Stimulated activated CD4-positive, alpha-beta T cell treated with anti-CD3 and anti-CD28 coated beads, Interleukin-4, amount 100 ng/mL, for 1 hour (primary cell): ENCODE measurements around the gene TMEM52.
A peak's percentile ranks its signal among the peaks of the same experiment; 100 is the strongest.
"Not testable (repeated sequence)": the region's sequence is repeated elsewhere in the genome, so short reads cannot be mapped to it uniquely, and the experiment has no call there.

Experiments
- DNase-seq: peaks from one replicate; pipeline ENCODE4 v3.0.0-alpha.2; 2020

TMEM52 gene

DNA sequence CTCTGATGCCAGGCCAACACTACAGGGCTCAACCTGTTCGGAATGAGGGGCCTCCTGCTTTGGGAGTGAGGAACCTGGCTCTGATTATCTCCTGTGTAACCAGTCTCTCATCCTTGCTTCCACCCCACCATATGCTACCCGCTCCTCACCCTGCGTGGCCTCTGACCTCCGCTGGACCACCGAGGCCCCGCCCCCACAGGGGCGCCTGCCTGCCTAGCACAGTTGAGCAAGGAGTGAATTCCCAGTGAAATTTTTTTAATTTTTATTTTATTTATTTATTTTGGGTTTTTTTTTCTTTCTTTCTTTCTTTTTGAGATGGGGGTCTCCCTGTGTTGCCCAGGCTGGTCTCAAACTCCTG is 26.3 kb downstream of the TMEM52 start:
- DNase-seq, result no peak

DNA sequence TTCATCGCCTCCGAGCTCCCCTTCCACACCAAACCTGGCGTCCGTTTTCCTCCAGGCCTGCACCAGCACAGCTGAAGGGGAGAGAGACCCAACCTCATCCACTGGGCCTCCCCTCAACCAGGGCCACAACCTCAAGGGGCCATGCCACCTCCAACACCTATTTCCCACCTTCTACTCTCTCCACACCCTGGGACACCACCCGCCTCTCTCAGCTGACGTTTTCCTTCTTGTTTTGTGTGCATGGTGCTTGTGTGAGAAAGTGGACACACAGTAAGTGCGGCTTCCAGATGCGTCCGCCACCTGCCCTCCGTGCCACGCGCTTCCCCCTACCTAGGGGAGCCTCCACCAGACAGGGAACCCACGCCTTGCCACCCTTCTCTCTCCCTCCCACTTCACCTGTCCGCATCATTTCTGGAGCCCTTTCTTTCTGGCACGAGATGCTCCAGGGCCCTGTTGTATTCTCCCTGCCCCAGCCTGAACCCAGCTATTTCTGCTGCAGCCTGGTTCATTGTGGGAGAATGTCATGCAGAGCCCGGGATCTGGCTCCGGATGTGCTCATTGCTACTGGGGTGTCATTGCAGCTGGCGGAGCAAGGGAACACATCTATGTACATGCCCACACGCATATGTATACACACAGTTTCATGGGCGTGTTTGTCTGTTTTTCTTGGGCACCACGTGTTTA is 26.9 kb downstream of the TMEM52 start:
- DNase-seq, result peak; percentile 32

DNA sequence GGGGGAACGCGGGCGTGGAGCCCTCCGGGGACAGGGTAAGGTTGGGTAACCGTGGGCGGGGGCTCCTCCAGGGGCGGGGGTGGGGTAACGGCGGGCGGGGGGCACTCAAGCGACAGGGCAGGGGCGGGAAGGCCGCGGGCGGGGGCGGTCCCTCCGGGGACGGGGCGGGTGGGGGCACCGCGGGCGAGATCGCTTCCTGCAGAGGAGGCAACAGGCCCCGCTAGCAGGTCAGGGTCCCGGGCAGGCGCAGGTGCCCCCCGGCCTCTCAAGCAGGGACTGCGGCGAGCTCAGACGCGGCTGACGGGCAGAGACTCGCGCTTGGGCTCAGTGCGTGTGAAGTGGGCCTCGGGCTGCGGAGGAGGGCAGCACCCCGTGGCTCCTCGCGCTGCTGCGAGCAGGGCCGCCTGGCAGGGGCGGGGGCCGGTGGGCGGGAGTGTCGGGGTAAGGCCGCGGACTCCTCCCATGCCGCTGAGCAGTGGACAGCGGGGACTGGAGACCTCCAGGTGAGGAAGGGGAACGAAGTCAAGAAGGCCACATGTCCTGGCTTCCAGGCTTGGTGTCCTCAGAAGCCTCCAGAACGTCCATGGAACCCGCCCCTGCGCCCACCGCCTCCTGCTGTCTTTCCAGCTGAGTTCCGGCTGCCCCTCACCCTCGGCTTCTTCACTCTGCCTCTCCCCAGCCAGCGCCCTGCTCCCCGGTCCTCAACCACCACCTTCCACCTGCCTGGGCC is 27.6 kb downstream of the TMEM52 start:
- DNase-seq, result peak; percentile 77

DNA sequence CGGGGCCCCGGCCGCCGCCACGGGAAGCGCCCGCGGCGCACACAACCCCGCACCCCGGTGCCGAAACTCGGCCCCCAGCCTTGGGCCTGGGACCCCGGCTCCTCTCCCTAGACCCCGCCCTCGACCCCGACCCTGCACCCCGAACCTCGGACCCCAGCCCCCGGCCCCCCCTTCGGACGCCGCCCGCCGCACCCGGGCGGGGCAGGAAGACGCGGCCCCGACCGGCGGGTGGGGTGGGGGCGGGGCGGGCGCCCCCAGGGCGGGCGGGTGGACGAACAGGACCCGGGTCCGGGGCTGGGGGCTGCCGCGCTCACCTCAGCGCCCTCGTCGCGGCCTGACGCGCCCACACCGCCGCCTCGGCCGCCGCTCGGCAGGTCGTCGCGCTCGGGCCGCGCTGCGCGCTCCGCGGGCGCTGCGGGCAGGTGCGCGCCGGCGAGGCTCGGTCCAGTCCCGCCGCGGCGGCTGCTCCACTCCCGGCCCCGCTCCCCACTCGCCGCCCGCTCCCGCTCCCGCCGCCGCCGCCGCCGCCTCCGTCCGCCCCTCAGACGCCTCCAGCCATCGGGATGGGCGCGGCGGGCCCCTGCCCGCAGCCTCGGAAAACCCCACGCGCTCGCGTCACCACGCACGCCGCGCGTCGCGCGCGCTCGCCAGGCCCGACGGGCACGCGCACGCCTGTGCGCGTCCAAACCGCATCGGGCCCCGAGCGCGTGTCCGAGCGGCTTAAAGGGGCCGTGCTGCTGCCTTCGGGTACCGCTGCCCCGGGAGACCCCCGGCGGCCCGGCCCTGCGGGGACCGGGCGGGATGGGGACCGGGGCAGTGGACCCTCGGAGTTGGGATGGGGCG is 28.4 kb downstream of the TMEM52 start, which contains the start of gene GNB1:
Gene GNB1, minus strand, starts transcription at position 582 of the 843 bp plus-strand sequence. CDS start 65,634 bp downstream, outside the sequence.
- DNase-seq, result peak; percentile 87

DNA sequence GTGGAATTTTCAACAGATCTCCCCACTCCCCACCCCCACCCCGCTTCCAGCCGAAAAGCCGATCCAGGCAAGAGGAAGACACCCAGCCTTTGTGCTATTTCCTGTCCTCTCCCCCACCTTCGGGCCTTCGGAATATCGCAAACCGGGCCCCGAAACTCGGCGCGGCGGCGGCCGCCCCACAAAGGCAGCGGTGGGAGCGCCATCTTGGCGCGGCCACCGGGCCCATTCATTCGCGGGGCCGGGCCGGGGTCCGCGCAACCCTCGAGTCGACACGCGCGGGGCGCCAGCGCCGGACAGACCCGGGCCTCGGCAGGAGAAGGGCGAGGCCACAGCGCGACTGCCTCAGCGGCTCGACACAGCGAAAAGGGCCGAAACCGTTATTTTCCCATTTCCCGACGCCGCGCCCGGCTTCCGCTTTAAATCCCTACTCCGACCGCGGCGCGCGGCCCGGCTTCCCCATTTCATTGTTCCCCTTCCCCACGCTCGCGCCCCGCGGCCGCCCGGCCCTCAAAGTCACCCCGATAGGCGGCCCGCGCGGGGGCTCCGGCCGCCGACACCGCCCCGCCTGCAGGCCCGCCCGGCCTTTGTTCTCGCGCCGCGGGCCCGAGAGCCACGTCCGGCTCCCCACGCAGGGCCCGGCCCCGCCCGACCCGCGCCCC is 29.1 kb downstream of the TMEM52 start:
- DNase-seq, result peak; percentile 47

DNA sequence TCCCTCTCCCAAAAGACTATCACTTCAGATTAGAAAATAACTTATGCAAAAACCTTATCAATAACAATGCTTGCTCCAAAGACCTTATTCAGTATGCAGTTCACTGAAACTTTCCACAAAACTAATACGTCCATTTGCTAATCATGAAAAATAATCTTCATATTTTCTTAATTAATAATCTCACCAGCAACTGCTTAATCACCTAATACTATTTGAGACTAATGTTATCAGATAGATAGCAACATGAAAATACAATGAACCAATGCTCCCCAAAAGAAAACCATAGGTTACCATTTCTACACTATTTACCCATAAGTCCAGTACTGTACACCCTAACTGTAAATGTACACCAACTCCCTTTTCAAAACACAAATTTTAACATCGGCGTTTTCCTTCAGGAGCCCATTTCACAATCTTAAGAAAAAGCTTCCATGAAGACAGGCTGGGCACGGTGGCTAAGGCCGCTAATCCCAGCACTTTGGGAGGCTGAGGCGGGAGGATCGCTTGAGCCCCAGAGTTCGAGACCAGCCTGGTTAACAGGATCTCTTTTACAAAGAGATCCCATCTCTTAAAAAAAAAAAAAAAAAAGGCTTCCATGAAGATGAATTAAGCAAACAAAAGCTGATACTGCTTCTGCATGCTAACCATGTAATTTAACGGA is 29.9 kb downstream of the TMEM52 start:
- no peak for DNase-seq

DNA sequence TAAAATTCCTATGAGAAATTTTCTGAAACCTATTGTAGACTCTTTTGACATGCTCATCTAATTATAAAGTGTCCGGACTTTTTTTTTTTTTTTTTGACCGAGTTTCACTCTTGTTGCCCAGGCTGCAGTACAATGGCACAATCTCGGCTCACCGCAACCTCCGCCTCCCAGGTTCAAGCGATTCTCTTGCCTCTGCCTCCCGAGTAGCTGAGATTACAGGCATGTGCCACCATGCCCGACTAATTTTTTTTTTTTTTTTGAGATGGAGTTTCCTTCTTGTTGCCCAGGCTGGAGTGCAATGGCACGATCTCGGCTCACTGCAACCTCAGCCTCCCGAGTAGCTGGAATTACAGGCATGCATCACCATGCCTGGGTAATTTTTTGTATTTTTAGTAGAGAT is 35.2 kb downstream of the TMEM52 start:
- DNase-seq, result not testable (repeated sequence)

DNA sequence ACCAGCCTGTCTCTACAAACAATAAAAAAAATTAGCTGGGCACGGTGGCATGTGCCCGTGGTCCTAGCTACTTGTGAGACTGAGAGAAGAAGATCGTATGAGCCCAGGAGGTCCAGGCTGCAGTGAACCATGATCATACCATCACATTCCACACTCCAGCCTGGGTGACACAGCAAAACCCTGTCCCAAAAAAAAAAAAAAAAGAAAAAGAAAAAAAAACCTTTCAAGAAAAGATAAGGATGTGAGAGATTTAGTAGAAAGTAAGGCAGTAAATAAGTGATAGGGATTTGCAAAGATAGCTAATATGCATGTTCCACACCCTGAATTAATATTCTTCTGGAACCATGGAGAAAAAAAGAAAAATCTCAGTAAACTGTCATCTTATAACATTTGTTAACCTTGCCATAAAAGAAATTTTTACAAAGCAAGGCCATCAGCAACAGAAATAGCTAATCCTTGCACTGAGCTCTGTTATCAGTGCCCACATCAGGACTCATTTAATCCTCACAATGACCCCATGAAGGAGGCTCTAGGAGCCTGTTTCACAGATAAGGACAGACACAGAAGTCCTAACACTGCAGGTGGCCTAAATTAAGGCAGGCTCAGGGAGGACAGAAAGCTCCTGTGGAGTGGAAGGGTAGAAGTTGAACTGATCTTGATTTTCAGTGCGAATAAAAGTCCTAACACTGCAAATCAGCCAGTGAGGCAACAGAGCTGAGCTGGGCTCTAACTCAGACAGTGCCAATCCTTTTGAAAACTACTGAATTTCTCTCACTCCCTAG is 35.8 kb downstream of the TMEM52 start:
- DNase-seq, result no peak

DNA sequence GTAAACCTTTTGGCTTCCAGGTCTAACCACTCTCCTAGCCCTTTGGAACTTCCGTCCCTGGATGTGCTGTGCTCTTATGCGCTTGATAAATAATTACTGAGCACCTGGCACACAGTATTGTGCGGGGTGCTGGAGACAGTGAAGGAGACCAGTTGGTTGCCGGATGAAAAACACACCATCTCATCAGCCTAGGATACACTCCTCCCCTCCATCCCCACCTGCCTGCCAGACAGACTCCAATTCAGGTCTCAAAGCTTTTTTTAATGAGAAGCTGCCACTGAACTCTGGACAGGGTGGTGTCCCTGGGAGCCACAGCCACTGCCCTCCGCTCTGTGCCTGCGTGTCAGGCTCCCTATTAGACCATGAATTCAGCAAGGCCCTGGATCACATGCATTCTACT is 37.4 kb downstream of the TMEM52 start:
- DNase-seq, result no peak

DNA sequence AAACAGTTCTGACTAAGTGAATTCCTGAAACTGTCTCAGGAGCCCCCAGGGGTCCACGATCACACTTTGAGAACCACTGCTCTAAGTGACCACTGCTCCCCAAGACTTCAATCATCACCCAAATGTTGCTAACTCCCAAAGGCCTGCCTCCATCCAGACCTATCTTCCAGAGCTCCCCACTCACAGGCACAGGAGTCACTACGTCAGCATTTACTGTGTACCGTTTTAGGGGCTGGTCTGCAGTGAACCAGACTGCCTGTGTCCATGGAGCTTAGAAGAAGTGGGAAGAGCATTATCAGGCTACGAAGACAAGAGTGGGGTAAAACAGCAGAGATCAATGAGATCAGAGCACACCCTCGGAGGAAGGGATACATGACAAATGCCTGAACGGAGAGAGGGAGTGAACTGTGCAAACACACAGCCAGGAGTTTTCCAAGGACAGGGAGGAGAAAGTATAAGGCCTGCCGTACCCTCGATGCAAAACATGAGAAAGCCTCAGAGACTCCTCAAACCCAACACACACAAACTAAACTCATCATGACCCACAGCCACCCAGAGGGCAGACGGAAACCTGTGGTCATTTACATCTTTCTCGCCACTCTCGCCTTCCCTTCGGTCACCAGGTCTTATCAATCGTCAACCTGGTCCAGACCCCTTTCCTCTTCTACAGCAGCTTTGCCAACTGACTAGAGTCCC is 38.3 kb downstream of the TMEM52 start:
- no peak for DNase-seq

DNA sequence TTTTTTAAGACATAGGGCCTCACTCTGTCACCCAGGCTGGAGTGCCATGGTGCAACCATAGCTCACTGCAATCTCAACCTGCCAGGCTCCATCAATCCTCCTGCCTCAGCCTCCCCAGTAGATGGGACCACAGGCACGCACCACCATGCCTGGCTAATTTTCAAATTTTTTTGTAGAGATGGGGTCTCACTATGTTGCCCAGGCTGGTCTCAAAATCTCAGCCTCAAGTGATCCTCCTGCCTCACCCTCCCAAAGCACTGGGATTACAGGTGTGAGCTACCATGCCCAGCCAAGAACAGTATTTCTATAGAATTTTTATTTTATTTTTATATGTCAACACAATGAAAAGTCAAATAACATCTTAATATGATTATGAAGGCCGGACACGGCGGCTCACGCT is 39.1 kb downstream of the TMEM52 start:
- no peak for DNase-seq

DNA sequence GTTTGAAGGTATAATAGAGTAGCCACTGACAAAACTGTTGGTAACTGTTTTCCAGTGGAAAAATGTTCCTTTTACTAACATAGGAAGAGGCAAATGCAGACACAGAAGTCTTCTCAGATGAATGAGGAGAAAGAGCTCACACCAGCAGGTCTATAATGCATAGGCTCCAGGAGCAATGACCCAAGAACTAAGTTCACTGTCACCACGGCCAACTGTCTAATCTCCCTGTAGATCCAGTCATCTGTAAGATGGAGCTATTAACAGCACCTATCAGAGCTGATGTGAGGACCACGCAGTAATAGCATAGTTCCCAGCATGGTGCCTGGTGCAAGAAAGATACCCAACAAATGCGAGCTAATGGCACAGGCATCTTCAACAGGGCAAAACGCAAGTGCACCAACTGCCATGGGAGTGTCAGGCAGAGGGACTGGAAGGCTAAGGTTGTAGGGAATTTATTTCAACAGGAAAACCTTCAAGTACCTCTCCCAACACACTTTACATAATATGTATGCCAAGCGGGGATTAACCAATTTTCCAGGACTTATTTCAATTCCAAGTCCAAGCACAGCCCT is 41.1 kb downstream of the TMEM52 start:
- DNase-seq, result no peak

DNA sequence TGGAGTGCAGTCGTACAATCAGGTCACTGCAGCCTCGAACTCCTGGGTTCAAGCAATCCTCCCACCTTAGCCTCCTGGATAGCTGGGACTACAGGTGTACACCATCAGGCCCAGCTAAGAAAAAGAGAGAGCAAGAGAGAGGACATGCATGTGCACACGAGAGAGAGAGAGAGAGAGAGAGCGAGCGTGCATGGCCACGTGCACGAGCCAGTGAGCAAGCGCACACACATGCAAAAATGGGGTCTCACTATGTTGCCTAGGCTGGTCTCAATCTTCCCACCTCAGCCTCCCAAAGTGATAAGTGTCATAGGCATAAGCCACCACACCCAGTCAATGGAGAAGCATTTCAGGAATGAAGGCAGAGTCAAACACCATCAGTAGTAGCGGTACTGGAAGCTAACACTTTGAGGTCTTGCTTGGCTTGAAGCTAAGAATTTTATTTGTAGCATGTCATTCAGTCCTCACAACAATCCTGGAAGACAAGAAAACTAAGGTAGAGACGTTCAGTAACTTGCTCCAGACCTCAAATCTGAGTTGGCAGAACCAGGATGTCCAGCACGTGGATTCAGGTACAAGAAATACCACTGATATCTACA is 42.6 kb downstream of the TMEM52 start:
- DNase-seq, result no peak

DNA sequence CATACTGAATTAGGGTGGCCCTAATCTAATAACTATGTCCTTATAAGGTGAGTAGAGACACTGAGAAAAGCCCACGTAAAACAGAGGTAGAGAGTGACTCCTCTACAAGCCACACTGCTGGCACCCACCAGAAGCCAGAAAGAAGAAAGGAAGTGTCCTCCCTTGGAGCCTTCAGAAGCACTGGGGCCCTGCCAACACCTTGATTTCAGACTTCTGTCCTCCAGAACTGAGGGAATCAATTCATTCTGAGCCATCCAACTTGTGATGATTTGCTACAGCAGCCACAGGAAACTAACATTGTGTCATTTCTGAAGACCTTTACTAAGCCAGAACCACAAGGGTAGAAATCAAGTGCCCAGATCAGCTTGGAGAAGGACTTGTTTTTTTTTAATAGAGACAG is 43.1 kb downstream of the TMEM52 start:
- DNase-seq, result no peak

DNA sequence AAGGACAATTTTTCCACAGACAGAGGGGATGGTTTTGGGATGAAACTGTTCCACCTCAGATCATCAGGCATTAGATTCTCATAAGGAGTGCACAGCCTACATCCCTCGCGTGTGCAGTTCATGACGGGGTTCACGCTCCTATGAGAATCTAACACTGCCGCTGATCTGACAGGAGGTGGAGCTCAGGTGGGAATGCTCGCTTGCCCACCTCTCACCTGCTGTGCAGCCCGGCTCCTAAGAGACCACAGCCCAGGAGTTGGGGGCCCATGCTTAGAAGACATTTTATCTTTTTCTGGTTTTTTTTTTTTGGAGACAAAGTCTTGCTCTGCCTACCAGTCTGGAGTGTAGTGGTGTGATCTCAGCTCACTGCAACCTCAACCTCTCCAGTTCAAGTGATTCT is 44.2 kb downstream of the TMEM52 start:
- DNase-seq, result no peak

DNA sequence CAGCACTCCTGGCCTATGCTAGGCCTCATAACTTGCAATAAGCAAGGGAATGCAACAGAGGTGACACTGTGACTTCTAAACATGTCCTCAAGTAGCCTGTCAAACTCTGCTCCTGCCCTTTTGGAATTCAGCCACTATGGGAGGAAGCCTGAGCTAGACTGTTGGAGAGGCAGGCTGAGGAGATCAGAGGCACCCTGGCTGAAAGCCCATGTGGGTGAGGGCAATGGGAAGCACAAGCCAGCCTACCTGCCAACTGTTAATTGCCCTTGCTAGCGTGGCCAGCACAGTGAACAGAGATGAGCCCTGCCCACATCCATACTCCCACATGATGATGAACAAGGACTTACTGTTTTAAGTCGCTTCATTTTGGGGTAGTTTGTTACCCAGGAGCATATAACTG is 45.9 kb downstream of the TMEM52 start:
- DNase-seq, result no peak

DNA sequence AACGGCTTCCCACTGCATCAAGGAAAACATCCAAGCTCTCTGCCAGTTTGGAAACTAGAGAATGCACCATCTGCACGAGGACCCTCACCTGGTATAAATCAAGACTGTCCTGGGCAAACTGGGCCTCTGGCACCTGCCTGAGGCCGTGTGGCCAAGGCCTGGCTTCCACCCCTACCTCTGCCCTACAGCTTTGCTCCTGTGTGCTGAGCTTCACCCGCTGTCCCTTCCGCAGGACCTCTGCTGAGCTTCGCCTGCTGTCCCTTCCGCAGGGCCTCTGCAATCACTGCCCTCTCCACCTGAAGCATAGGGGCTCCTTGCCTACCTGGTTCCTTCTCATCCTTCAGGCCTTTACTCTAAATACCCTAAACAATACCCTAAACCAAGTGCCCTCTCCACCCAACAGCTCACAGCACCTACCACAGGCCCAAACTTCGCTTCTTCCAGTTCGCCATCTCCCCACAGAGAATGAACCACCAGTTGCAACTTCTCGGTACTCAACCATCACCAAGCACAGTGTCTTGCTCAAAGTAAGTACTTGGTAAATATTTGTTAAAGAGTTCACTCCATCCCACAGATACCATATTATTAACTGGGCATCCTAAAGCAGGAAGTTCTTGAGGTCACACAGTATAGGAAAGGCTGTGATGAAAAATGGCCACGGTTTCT is 46.6 kb downstream of the TMEM52 start:
- no peak for DNase-seq

DNA sequence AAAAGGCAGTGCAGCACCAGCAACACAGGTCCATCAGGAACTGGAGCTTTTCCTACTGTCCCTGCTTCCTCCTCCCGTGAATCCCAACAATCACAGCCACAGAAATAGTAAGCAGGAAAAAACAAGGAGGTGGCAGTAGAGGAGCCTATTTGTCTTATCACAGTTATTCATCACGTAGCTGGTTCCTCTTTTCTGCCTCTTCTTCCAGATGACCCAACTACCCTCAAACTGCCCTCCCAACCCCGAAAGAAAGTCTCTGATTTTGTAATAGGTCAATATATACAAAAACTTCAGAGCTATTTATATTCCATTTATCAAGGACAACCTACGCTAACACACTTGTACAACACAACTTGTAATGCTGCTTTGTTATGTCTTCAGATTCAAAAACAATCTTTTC is 49.6 kb downstream of the TMEM52 start:
- DNase-seq, result no peak
